Stimulated activated CD4-positive, alpha-beta T cell treated with anti-CD3 and anti-CD28 coated beads, Interleukin-15, amount 100 ng/mL, for 24 hours (primary cell): Measurements from ENCODE around the gene MKNK1.

Experiments used
- DNase-seq: peaks from one replicate; pipeline ENCODE4 v3.0.0-alpha.2; 2020

The MKNK1 gene

DNA sequence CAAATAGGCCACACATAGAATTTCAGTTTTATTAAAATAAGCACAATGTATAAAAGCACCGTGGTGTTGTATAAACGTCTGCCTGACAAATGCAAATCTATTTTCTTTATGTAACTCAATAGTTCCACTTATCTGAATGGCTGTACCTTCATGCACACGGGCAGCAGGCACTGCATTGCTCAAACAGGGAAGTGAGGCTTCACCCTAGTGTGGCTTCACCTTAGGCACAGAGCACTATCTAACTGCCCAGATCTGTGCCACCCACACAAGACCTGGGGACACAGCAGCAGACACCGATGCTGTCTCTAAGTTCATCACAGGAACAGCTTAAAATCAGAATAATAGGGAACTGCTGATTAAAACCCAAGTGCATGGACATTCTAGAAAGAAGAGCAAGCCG is 46.7 kb downstream of the MKNK1 start:
- DNase-seq, result no peak

DNA sequence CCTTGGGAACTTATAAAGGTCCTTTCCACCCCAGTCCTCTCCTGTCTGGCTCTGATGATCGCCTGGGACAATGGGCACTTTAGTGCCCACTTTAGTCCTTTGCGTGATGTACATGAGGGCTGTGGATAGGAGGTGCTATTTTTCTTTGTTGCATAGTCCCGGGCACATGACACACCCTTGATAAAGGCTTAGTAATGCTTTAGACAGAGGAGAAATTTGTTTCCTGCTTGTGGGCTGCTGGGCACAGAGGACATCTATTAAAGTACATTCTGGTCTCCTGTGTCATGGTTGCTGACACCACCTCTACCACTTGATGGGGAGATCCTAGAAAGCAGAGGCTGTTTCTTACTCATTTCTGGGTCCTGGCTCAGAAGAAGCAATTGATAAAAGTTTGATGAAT is 47.2 kb downstream of the MKNK1 start:
- no peak for DNase-seq

DNA sequence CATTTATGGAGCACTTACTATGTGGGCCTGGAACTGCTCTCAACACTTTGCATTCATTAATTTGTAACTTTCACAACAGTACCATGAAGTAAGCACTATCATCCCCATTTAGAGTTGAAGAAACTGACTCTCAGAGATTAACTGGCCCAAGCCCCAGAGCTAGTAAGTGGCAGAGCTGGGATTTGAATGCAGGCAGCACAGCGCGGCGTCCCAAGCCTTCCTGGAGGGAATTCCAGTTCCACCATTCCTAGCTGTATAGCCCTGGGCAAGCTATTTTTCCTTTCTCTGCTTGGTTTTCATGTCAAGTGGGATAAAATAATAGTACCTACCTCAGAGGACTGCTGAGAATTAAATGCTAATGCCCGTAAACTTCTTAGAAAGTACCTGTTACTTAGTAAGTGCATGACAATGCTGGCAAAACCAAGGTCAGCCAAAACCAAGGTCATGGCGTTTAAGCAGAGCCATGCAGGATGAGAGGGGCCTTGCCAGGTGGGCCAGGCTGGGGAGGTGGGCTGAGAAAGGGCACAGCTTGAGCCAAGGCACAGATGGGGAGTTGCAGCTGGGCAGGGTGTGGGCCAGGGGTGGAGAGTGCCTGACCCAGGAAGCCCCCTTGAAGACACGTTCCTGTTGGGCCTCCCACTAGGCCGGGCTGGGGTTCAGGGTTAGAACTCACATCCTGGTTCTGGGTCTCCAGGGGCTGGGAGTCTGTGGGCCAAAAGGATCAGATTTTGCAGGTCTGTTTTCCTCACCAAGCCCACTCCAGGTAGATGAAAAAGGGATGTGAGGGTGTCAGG is 48.0 kb downstream of the MKNK1 start:
- DNase-seq, result no peak

DNA sequence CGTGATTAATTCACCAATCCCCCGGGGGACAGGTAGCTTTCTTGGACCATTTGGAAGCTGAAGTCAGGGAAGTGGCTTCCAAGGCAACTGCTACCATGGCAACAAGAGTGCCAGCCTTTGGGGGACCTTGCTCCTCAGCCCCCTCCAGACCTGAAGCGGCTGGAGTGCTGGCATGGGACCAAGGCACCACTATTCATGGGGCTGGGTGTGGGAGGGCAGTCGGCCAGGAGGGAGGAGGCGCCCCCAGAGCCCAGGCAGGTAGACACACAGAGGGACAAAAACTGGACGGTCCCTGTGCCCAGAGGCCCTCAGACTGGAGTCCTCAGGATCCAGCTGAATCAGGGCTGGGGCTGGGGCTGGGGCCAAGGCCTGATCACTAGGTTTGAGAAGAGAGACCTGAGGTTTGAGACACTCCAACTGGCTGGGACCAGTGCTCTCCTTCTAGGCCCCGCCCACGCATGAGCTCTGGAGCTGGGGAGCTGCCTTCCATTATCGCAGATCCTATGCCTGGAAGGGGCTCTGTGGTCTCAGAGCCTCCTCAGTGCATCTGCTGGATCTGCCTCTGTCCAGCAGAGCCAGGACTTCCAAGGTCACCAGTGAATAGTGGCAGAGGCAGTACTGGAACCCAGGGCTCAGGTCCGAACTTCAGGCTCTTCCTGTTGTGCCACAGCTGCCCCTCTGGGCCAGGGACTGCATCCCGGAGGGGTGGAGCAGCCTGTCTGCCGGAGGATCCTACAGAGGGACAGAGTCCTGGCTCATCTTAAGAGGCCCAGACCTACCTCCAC is 49.3 kb downstream of the MKNK1 start:
- DNase-seq, result no peak

DNA sequence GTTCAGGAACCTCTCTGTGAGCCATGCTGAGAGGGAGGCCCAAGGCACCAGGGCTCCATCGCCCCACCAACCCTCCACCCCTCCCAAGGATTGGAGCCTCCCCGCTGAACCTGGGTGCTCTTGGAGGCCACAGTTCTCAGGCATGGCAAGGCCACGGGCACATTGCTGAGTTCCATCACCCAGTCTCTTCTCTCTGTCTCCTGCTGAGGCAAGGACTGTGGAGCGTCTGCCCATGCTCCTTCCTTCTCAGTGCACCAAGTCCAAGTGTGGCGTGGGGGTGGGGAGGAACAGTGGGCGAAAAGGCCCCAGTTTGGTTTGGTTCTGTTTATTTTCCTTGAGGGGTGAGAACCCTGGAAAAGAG is 49.9 kb downstream of the MKNK1 start:
- no peak for DNase-seq

DNA sequence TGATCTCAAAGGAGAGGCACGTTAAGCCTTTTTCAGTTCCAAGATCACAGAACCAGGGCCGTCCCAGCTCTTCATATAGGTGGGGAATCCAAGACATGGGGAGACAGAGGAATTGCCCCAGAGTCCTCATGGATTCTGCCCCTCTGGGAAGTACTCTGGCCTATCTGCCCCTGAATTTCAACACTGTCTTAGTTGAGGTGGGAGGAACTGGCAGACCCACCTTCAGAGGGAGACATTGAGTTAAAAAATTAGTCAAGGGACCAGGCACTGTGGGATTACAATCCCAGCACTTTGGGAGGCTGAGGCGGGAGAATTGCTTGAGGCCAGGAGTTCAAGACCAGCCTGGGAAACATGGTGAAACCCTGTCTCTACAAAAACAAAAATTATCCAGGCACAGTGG is 50.6 kb downstream of the MKNK1 start:
- no peak for DNase-seq

DNA sequence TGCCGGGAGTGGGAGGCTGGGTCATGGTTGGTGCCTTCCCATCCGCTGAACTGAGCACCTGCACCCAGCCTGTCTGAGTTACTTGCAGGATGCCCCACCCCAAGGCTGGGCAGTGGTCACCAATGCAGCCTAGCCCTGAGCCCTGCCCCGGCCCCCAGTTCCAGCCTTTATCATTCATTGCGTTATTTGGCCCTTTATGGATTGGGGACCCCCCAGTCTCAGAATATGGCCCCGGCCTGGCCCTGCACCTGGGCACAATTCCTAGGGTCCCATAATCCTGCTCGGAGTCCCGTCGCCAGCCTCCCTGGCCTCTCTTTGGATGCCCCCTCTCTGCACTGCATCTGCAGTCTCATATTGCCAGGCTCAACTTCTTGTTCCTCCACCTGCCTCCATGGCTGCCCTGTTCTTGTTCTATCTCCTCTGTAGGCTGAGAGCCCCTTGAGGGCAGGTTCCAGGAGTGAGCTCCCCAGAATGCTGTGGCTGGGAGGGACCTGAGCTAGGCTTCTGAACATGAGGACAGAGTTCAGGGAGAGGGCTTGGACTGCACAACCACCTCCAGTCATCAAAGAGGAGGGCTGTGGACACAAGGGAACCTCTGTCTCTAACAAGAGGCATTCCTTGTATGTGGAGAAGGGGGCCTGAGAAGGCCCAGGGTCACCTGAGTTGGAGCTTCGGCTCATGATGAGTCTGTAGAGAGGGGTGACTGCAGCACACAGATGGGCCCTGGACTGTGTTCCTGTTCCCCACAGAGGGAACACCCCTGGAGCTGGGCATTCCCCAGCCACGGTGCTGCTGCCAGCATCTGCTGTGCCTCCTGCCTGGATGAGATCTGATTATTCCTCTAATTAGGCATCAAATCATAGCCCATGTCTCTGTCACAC is 51.5 kb downstream of the MKNK1 start:
- DNase-seq, result no peak

GRCh38 chr1:46551597-46552095 is 52.4 kb downstream of the MKNK1 start, which contains the start of gene KNCN:
KNCN (minus strand) TSS chr1:46551647; CDS start chr1:46551215, 432 bp downstream.
- no peak for DNase-seq

DNA sequence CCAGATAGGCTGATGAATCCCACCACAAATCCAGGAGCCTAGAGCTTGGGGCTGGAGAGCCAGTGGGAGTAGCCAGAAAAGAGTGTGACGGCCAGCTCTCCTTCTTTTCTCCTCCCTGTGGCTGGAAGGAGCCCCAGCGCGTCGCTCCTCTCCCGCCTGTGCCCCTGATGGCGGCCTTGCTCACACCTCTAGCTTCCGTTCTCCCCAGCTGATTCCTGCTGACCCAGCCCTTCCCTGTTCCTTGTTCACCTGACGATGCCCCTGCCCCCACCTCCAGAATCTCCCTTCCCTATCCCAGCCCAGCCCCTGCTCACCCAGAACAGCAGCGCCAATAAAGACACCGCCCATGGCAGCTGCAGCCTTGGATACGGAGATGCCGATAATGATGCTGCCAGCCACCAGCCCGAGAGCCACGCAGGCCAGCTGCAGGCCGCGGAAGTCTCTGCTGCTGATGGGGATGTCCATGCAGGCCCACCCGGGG is 53.3 kb downstream of the MKNK1 start:
- no peak for DNase-seq

- DNase-seq, result no peak
Measured at GRCh38 chr1:46549697-46550681, 54.1 kb downstream of the MKNK1 start.

DNA sequence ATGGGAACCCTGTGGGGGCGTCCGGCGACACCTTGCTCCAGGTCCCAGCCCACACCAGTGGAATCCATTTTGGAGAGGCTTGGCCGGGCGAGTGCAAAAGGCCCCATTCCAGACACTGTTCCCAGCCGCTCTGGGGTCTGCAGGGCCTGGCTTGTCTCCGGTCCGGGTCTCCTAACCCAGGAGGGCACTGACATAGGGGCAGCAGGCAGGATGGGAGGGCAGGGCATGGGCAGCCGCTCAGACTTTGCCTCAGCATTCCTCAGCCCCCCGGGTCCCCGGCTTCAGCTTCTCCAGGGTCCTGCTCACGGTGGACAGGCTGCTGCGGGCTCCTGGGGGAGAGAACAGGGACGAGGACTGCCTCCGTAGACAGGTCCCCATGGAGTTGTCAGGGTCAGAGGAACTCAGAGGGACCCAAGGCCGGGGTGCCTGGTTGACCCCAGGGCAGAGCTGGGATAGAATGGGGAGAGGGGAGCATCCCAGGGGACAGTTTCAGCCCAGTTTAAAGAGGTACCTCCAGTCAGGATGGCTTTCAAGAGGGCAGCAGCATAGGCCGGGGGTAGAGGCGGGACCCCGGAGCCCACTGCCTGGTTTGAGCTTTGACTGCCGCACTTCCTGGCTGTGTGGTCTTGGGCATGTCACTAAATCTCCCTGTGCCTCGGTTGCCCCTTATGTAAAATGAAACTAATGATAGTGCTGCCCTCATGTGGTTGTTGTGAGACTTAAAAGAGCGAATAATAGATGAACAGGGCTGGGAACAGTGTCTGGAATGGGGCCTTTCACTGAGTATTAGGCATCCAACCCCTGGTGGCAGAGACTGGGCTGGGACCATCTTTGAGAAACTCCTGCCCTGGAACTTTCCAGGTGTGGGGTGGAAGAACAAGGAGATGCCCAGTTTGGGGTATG is 56.3 kb downstream of the MKNK1 start:
- no peak for DNase-seq

GRCh38 chr1:46546210-46546609 is 57.9 kb downstream of the MKNK1 start:
- no peak for DNase-seq

- no peak for DNase-seq
Measured at GRCh38 chr1:46545784-46546183, 58.3 kb downstream of the MKNK1 start.

DNA sequence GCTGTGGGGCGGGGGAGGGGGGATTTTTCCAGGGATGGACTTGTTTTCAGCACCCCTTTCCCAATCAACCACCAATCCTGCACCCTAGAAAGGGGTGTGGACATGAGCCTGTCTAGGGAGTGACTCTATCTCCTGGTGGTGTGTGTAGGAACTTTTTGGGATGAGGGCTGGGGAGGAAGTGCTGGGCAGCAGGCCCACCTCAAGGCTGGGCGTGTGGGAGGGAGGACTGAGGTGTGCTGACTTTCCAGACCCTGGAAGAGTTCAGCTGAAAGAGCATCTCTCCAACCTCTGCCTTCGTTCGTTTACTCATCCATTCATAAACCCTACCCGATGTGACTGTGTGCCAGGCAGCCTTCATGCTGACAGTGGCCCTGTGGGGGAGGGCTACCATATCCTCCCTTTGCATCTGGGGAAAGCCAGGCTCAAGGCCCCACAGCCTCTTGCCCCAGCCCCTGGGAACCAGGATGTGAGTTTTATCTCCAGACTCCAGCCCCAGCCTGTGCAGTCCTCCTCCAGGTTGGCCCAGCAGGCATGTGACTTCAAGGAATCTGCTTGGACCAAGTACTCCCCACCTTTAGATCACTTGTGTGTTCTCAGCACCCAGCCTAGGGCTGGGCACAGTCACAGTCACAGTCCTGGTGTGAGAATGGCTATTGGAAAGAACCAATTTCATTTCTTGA is 59.4 kb downstream of the MKNK1 start:
- no peak for DNase-seq

- DNase-seq, result no peak
Measured at GRCh38 chr1:46543761-46544560, 60.1 kb downstream of the MKNK1 start.

DNA sequence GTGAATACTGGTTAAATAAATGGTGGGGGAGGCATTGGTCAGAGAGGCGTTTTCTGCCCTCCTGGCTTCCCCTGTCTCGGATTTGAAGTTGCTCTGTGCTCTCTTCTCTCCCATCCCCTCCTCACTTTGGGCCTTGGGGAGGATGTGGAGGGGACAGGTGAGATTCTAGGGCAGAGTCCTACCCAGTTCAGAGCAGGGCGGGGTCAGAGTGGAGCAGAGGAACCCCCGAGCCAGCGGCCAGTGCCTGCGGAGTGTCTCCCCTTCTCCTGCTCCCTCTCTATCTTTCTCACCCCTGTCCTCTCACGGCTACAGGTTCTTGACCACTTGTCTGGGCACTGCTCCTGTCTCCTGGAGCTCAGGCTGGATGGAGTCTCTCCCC is 60.7 kb downstream of the MKNK1 start:
- no peak for DNase-seq

- DNase-seq, result no peak
Measured at GRCh38 chr1:46539972-46540371, 64.1 kb downstream of the MKNK1 start.

- DNase-seq, result no peak
Measured at GRCh38 chr1:46538147-46538546, 65.9 kb downstream of the MKNK1 start.

- no peak for DNase-seq
Measured at GRCh38 chr1:46537651-46538050, 66.4 kb downstream of the MKNK1 start.
